HG03108 (cell line): ENCODE data around the gene GSTA3.
"Not testable (repeated sequence)": the region's sequence is repeated elsewhere in the genome, so short reads cannot be mapped to it uniquely, and the experiment has no call there.

Source experiments
- ATAC-seq: cut with Tn5 transposase; IDR thresholded peaks from one replicate; pipeline ENCODE4 v1.9.1; 2021; ENCODE audit warnings: moderate library complexity; ENCODE audit not compliant: unreplicated experiment

GSTA3 gene

DNA sequence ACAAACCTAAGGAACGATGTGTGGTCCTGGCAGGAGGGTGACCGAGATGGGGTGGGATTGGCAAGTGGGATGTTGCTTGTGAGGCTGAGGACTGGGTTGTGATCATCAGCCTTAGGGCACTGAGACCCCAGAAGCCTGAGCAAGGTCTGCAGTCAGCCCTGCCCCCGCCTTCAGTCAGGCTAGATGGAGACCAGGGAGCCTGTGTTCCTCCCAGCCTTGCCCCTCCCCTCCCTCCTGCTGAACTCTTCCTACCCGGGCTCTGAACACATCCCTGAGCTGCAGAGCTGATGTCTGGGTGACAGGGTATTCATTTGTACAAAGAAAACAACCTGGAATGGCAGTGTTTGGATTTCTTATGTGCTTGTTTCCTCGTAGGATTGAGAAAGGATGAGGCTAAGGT, 40.6 kb downstream of the GSTA3 start:
- ATAC-seq = not testable (repeated sequence)

DNA sequence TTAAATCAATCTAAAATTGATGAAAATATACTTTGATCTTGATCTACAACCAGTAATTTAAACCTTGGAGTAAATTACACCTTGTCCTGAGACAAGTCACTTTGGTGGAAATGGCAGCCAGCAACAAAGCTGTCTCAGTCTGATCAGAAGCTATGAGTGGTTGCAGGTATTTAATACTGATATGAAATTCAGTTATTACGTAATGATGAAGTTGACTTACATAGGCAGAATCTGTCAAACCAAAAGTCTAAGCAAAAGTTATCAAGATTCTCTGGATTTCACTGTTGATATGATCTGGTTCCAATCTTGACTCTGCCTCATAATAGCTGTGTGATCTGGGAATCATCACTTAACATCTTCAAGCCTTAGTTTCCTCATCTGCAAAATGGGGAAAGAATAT, 41.3 kb downstream of the GSTA3 start:
- no peak for ATAC-seq

DNA sequence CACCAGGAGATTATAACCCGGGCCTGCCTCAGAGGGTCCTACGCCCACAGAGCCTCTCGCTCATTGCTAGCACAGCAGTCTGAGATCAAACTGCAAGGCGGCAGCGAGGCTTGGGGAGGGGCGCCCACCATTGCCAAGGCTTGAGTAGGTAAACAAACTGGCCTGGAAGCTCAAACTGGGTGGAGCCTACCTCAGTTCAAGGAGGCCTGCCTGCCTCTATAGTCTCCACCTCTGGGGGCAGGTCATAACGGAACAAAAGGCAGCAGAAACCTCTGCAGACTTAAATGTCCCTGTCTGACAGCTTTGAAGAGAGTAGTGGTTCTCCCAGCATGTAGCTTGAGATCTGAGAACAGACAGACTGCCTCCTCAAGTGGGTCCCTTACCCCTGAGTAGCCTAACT, 48.3 kb downstream of the GSTA3 start:
- not testable (repeated sequence) for ATAC-seq

DNA sequence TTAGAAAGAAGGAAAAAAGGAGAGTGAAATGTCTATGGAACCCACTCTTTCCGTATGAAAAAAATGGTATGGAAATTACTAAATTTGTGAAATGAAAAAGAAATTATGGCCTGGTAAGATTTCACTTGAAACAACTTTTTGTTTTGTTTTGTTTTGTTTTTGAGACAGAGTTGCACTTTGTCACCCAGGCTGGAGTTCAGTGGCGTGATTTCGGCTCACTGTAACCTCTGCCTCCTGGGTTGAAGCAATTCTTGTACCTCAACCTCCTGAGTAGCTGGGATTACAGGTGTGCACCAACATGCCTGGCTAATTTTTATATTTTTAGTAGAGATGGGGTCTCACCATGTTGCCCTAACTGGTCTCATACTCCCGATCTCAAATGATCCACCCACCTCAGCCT, 51.1 kb downstream of the GSTA3 start:
- ATAC-seq = no peak

DNA sequence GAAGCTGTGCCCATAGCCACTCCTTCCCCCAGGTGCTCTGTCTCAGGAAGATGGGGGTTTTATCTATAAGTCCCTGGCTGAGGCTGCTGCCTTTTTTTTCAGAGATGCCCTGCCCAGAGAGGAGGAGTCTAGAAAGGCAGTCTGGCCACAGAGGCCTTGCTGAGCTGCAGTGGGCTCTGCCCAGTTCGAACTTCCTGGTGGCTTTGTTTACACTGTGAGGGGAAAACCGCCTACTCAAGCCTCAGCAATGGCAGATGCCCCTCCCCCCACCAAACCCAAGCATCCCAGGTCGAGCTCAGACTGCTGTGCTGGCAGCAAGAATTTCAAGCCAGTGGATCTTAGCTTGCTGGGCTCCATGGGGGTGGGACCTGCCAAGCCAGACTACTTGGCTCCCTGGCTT, 53.4 kb downstream of the GSTA3 start:
- not testable (repeated sequence) for ATAC-seq

DNA sequence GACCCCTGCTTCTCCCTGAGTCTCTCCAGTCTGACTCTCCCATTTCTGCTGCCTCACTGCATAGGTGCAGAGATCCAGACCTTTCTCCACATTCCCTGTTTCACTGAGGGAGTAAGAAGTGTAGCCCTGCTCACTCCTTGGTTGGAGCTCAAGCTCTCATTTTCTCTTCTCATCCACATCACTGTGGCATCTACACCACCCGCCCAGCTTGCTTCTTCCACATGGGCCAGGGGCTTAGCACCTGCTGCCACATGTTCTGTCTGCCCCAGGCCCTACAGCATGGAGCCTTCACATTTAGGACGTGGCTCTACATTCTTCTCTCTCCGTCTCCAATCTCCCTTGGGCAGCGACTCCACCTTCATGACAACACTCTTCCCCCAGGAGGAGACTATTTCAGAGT, 60.4 kb downstream of the GSTA3 start:
- ATAC-seq = no peak
